ENCODE data around the gene H6PD.

The H6PD gene

DNA sequence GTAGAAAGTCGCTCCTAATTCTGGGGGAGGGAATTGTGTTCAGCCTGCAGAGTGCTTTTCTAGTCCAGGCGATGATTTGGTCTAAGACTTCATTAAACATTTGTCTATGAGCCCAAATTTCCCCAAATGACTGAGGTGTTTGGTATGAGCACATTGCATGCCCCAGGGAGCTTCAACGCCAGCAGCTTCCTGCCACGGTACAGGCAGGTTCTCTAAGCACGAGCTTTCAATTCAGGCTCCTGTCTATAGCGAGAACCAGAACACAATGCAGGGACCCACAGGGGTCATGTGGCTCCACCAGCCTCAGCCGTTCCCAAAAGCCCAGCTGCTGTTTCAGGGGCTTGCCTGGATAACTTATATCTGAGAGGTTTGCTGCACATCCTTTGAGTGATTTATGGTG, 34.1 kb upstream of the H6PD start:
- TF ChIP-seq, protein P1, sequence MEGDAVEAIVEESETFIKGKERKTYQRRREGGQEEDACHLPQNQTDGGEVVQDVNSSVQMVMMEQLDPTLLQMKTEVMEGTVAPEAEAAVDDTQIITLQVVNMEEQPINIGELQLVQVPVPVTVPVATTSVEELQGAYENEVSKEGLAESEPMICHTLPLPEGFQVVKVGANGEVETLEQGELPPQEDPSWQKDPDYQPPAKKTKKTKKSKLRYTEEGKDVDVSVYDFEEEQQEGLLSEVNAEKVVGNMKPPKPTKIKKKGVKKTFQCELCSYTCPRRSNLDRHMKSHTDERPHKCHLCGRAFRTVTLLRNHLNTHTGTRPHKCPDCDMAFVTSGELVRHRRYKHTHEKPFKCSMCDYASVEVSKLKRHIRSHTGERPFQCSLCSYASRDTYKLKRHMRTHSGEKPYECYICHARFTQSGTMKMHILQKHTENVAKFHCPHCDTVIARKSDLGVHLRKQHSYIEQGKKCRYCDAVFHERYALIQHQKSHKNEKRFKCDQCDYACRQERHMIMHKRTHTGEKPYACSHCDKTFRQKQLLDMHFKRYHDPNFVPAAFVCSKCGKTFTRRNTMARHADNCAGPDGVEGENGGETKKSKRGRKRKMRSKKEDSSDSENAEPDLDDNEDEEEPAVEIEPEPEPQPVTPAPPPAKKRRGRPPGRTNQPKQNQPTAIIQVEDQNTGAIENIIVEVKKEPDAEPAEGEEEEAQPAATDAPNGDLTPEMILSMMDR (IDR thresholded peaks at IDR 0.05; ENCODE audit: extremely low read depth, missing control alignments) = no peak
- DNase-seq (ENCODE audit: low spot score) = peak; percentile 43

DNA sequence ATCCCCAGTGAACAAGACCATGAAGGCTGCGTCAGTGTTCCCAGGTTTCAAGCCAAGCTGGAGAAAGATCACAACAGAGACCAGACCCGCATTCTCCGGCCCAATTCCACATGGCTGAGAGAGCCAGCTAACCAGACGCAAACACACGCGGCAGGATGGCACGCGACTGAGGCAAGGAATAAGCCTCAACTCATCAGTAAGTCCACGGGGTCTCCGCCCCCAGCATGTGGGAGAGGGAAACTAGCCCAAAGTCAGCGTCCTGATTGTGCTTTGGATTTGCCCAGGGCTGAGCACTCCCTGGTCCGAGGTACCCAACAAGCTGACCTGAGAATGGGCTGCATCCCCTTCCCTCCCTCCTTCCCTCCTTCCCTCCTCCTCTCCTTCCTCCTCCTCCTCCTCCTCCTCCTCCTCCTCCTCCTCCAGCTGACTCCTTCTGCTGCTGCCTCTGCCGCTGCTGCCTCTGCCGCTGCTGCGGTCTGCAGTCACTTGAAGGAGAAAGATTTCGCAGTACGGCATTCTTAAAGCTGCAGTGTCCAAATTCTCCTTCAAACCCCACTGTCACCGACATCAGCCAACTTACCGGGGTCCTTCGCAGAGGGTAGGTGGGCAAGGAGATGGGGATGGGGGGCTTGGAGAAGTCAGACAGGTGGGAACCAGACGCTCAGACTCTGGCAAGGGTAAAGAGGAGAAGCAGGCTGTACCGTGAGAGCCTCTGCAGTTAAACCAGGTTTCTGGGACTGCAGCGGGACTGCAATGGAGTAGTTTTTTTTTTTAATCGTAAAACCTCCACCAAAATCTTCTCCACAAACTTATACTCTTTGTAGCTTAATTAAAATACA, 33.0 kb upstream of the H6PD start:
- DNase-seq (ENCODE audit: low spot score) = no peak
- TF ChIP-seq, protein P1 (IDR thresholded peaks at IDR 0.05; ENCODE audit: extremely low read depth, missing control alignments) = no peak

DNA sequence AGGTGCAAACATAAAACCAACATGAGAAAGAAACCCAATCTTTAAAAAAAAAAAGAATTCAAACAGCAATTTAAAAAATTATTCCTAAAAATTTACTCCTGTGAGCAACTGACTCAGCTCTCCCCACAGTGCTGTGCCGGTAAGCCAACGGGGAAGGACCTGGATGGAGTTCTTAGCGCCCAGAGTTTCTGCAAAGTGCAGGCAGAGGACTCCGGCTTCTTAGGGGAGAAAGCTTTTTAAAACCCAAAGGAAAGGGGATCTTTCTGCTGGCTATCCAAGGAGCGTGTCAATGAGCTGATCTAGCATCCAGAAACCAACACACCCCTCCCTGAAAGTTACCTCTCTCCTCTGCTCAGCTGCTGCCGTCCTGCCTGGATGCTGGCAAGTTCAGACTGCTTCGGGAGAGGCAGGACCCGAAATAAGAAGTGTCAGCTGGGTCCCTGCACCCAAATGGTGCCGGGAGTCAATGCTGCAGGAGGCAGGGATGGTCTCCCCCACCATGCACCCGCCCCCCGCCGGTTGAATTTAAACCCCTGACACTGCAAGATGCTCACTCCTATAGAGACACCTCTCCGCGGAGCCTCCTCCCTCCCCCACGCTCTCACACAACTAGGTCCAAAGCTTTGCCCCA, 32.2 kb upstream of the H6PD start:
- DNase-seq (ENCODE audit: low spot score) = no peak
- TF ChIP-seq, protein P1 (IDR thresholded peaks at IDR 0.05; ENCODE audit: extremely low read depth, missing control alignments) = no peak

DNA sequence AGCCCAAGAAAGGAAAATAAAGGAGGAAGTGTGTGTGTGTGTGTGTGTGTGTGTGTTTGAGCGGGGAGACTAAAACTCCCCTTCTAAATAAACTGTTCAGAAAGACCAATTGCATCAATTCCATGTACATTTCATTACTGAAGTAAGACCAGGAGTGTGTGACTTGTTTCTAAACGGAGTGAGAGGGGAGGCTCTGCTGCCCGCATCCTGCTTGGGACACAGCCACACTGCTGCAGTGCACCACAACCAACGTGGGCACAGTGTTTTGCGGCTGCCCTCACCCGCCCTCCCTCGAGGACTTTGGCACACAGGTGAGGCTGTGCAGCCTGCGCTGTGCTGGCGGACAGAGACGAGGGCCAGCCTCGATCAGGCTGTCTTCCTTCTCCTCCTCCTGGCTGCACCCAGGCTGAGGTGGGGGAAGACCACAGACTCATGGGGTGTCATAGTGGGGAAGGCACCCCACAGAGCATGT, 31.0 kb upstream of the H6PD start:
- TF ChIP-seq, protein P1 (IDR thresholded peaks at IDR 0.05; ENCODE audit: extremely low read depth, missing control alignments) = no peak
- DNase-seq (ENCODE audit: low spot score) = no peak

DNA sequence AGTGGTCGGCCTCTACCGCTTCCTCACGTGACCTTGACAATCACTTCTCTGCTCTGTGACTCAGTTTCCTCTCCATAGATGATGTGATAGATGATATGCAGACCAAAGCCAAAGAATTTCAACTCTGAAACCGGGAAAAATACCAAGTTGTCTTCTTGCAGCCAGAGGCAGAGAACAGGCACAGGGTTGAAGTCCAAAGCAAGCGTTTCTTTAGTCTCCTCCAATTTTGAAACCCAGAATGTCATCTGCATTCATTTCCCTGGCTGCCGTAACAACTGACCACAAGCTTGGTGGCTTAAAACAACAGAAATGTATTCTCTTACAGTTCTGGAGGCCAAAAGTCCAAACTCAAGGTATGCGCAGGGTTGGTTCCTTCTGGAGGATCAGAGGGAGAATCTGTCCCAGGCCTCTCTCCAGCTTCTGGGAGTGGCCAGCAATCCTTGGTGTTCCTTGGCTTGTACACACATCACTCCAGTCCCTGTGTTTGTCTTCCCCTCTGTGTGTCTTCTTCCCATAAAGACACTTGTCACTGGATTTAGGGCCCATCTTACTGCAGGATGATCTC, 30.3 kb upstream of the H6PD start:
- TF ChIP-seq, protein P1 (IDR thresholded peaks at IDR 0.05; ENCODE audit: extremely low read depth, missing control alignments) = no peak
- no peak for DNase-seq (ENCODE audit: low spot score)

DNA sequence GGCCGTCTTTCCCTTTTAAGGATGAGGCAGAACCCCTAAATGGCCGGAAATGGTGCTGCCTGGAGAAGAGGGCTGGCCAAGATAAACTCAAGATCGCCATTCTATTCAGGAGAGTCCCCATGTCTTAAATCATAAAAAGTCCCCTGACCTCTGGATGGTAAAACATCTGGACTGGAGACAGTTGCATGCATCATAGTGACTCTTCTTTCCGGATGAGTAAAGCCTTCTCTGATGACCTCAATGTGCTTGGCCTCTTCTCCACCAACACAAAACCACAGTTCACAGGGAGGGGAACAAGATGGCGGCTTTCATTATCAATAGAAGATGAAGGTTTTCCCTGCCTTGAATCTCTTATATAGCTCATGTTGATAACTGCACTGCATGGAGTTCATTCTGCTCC, 27.5 kb upstream of the H6PD start:
- peak; percentile 43 for DNase-seq (ENCODE audit: low spot score)

More for the DNA sequence above, 27.5 kb upstream of the H6PD start:
- TF ChIP-seq, protein P1 (IDR thresholded peaks at IDR 0.05; ENCODE audit: extremely low read depth, missing control alignments) = no peak

Data from GM20000 (cell line).